C4-2B (cell line): ENCODE results near the gene DMAP1.

Source experiments
- H3K27ac ChIP-seq: fragments of 450-650 bp; 2 replicates; pipeline ENCODE4 v1.5.1; 2017
- ZFX ChIP-seq: fragments of 450-650 bp; IDR thresholded peaks from 2 replicates; pipeline ENCODE4 v1.6.1; 2017
- TF ChIP-seq, protein P1 (sequence below): fragments of 450-650 bp; conservative IDR thresholded peaks from 2 replicates; pipeline ENCODE4 v1.5.1; 2017; ENCODE audit warnings: mild to moderate bottlenecking

The DMAP1 gene

DNA sequence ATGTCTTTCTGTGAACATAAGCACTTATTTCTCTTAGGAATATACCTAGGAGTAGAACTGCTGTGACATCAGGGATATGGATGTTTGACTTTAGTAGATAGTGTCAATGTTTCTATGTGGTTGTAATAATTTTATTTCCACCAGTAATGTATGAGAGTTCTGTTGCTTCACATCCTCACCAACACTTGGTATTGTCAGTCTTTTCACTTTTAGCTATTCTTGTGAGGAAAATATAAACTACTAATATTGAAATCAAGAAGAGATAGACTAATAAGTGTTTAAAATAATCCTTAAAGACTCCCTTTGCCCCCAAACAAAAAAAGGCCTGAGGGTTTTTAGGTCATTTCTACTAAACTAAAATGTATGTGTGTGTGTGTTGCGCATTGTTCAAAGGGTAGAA is 2.7 kb upstream of the DMAP1 start:
- TF ChIP-seq, protein P1, sequence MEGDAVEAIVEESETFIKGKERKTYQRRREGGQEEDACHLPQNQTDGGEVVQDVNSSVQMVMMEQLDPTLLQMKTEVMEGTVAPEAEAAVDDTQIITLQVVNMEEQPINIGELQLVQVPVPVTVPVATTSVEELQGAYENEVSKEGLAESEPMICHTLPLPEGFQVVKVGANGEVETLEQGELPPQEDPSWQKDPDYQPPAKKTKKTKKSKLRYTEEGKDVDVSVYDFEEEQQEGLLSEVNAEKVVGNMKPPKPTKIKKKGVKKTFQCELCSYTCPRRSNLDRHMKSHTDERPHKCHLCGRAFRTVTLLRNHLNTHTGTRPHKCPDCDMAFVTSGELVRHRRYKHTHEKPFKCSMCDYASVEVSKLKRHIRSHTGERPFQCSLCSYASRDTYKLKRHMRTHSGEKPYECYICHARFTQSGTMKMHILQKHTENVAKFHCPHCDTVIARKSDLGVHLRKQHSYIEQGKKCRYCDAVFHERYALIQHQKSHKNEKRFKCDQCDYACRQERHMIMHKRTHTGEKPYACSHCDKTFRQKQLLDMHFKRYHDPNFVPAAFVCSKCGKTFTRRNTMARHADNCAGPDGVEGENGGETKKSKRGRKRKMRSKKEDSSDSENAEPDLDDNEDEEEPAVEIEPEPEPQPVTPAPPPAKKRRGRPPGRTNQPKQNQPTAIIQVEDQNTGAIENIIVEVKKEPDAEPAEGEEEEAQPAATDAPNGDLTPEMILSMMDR: no peak
- TF ChIP-seq ZFX: no peak
- no peak overlapping the region for H3K27ac ChIP-seq

DNA sequence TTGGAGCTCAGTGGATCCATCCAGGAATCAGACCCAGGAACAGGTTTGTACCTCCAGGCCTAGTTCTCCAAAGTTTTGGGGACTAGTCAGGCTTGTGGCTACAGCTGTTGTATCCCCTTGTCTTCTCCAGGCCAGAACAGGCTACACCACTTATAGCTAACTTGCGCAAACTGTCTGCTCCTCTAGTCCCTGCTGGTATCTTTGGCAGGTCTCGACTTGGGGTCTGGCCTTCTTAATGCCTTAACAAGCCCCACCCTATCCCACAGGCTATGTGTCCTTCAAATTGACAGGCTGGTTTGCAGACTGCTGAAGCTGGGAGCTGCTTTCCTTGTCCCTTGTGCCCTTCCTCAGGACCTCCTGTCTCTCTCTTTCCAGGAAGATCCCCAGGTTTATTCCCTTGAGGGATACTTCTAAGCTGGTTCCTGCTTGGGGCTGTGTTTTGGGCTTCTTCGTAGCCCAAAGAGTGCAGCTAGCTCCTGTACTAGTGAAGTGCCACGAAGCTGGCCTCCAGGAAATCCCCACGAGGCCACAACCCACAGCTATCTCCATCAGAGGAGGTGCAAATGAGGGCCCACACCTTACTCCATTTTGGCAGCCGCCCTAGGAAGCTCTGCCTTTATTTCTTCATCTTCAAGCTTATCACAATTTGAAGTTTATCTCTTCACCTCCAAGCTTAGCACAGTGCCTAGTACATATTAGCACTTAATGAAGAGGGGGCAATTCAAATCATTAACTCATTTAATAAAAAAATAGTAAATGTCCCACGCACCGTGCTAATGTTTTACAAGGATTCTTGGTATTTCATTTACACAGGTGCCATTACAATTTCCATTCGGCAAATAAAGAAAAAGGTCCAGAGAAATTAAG is 683 bp upstream of the DMAP1 start:
- TF ChIP-seq, protein P1: no peak
- no peak for TF ChIP-seq ZFX
- H3K27ac ChIP-seq: peak overlapping the region; percentile 71

DNA sequence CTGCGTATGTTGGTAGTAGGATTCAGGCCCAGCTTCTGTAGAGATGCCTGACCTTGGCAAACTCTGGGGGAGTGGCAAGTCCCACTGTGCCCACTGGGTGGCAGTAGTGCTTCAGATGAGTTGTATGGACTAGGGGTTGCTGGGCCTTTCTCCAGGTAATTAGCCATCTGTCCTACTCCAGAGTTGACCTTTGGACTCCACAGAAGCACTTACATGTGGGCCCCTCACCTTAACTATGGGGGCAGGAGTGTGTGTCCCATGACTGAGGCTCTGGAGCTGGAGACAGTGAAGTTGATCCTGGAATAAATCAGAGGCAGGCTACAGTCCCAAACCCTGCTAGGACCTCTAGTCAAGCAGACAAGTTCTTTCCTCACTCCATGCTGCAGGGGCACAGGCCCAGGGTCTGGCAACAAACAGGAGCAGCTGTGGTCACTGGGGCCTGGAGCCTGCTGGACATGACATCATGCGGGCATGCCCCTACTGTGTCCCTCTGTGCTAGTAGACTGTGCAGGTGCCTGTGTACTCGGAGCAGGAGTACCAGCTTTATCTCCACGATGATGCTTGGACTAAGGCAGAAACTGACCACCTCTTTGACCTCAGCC is 4.6 kb downstream of the DMAP1 start:
- H3K27ac ChIP-seq: no peak overlapping the region
- TF ChIP-seq, protein P1: peak; percentile 95
- no peak for TF ChIP-seq ZFX

DNA sequence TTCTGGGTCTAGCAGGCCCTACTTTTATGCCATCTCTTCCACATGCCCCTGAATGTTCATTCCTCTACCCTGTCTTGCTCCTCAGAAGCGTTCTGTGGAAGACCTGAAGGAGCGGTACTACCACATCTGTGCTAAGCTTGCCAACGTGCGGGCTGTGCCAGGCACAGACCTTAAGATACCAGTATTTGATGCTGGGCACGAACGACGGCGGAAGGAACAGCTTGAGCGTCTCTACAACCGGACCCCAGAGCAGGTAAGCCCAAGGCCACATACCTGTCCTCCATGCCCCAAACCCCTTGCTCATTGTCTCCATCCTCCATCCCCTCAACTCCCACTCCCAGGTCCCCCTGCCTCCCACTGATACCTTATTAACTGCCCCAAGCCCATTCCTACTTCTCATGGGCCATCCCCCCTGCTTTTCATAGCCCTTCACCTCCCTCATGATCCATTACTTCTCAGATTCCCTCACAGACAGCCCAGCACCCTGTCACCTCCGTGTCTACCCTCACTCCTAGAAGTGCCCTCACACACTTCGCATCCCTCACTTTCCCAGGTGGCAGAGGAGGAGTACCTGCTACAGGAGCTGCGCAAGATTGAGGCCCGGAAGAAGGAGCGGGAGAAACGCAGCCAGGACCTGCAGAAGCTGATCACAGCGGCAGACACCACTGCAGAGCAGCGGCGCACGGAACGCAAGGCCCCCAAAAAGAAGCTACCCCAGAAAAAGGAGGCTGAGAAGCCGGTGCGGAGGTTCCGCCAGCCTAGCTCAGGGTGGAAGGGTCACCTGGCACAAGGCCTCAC is 5.4 kb downstream of the DMAP1 start:
- no peak for TF ChIP-seq ZFX
- TF ChIP-seq, protein P1: no peak
- no peak overlapping the region for H3K27ac ChIP-seq

DNA sequence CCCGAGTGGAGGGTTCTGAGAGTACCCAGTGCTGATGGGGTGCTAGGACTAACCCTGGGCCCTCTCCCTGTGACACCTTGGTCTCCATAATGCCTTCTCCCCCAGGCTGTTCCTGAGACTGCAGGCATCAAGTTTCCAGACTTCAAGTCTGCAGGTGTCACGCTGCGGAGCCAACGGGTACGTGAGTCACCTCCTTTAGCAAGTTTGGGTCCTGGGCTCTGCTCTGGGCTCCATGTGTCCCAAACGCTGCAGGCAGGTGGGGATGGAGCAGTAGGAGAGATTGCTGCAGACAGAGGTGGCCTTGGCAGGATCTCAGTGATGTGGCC is 6.0 kb downstream of the DMAP1 start:
- no peak overlapping the region for H3K27ac ChIP-seq
- TF ChIP-seq, protein P1: no peak
- no peak for TF ChIP-seq ZFX

DNA sequence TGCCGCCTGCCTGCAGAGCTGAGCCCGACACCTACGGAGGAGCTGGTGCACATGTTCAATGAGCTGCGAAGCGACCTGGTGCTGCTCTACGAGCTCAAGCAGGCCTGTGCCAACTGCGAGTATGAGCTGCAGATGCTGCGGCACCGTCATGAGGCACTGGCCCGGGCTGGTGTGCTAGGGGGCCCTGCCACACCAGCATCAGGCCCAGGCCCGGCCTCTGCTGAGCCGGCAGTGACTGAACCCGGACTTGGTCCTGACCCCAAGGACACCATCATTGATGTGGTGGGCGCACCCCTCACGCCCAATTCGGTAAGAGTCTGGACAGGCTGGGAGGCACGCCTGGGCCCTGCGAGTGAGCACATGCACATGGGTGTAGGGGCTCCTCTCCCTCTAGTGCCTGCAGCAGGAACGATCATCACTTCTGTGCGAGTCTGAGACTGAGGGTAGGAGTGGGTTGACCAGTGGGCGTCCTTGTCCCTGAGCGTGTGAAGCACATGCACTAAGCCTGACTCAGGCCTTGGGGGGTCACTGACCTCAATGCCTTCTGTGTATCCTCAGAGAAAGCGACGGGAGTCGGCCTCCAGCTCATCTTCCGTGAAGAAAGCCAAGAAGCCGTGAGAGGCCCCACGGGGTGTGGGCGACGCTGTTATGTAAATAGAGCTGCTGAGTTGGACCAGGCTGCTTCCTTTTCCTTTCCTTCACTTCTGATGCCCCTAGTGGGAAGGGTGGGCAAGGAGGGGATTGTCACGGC is 6.9 kb downstream of the DMAP1 start:
- no peak overlapping the region for H3K27ac ChIP-seq

More for the DNA sequence above, 6.9 kb downstream of the DMAP1 start:
- TF ChIP-seq, protein P1: no peak
- no peak for TF ChIP-seq ZFX
